H9 (cell line): ENCODE data around the gene AHI1. TPM values are rescaled to one million over a fixed set of nuclear protein-coding genes. Genes with fewer than 3 reads are reported as not detected.

Experiments
- DNase-seq: peaks from one replicate; pipeline ENCODE4 v3.0.0-alpha.2; 2017
- H2AFZ ChIP-seq: one replicate; pipeline ENCODE4 v1.6.1; 2013; ENCODE audit warnings: mild to moderate bottlenecking, low read length, control low read depth, moderate library complexity
- H2AK5ac ChIP-seq: 2 replicates; pipeline ENCODE4 v1.6.1; 2013; ENCODE audit warnings: low read length, control low read depth, mixed read lengths; ENCODE audit not compliant: insufficient read length
- H2BK120ac ChIP-seq: one replicate; pipeline ENCODE4 v1.6.1; 2013; ENCODE audit warnings: low read depth, mild to moderate bottlenecking, low read length, control low read depth, inconsistent platforms; ENCODE audit not compliant: poor library complexity, severe bottlenecking
- H2BK12ac ChIP-seq: 2 replicates; pipeline ENCODE4 v1.6.1; 2013; ENCODE audit warnings: low read length, control low read depth, mixed read lengths, low read depth; ENCODE audit not compliant: insufficient read length
- H2BK15ac ChIP-seq: 2 replicates; pipeline ENCODE4 v1.6.1; 2013; ENCODE audit warnings: low read depth, low read length, control low read depth
- H2BK20ac ChIP-seq: one replicate; pipeline ENCODE4 v1.6.1; 2013; ENCODE audit warnings: low read depth, mild to moderate bottlenecking, low read length, control low read depth, inconsistent platforms; ENCODE audit not compliant: poor library complexity, severe bottlenecking
- H2BK5ac ChIP-seq: 2 replicates; pipeline ENCODE4 v1.6.1; 2013; ENCODE audit warnings: low read length, control low read depth, mixed read lengths; ENCODE audit not compliant: insufficient read length
- H3K14ac ChIP-seq: 2 replicates; pipeline ENCODE4 v1.6.1; 2013; ENCODE audit warnings: low read length, control low read depth; ENCODE audit not compliant: insufficient read depth
- H3K18ac ChIP-seq: 2 replicates; pipeline ENCODE4 v1.6.1; 2013; ENCODE audit warnings: low read depth, mild to moderate bottlenecking, mixed read lengths, low read length, control low read depth; ENCODE audit not compliant: insufficient read length
- H3K23ac ChIP-seq: 2 replicates; pipeline ENCODE4 v1.6.1; 2013; ENCODE audit warnings: low read length, control low read depth, mixed read lengths, low read depth; ENCODE audit not compliant: insufficient read length
- H3K23me2 ChIP-seq: 2 replicates; pipeline ENCODE4 v1.6.1; 2013; ENCODE audit warnings: low read depth, mild to moderate bottlenecking, mixed read lengths, low read length, control low read depth; ENCODE audit not compliant: insufficient read length, poor library complexity, severe bottlenecking
- H3K27ac ChIP-seq: 2 replicates; pipeline ENCODE4 v1.5.1; 2013; ENCODE audit warnings: low read length, control low read depth, mixed read lengths, low read depth; ENCODE audit not compliant: insufficient read length
- H3K27me3 ChIP-seq: 2 replicates; pipeline ENCODE4 v1.6.1; 2013; ENCODE audit warnings: low read length, control low read depth, inconsistent platforms; ENCODE audit not compliant: insufficient read depth
- H3K4ac ChIP-seq: 2 replicates; pipeline ENCODE4 v1.6.1; 2013; ENCODE audit warnings: low read depth, mild to moderate bottlenecking, control low read depth, inconsistent platforms, low read length, moderate library complexity
- H3K4me1 ChIP-seq: 2 replicates; pipeline ENCODE4 v1.6.1; 2013; ENCODE audit warnings: low read length, control low read depth, inconsistent platforms; ENCODE audit not compliant: insufficient read depth
- H3K4me2 ChIP-seq: 2 replicates; pipeline ENCODE4 v1.6.1; 2013; ENCODE audit warnings: low read length, control low read depth, mixed read lengths; ENCODE audit not compliant: insufficient read length, insufficient read depth
- H3K56ac ChIP-seq: 2 replicates; pipeline ENCODE4 v1.6.1; 2013; ENCODE audit warnings: low read depth, mild to moderate bottlenecking, mixed read lengths, low read length, control low read depth; ENCODE audit not compliant: insufficient read length
- H3K79me1 ChIP-seq: 2 replicates; pipeline ENCODE4 v1.6.1; 2013; ENCODE audit warnings: low read depth, mild to moderate bottlenecking, moderate library complexity, low read length, control low read depth, inconsistent platforms; ENCODE audit not compliant: insufficient read depth, poor library complexity, severe bottlenecking
- H3K79me2 ChIP-seq: 2 replicates; pipeline ENCODE4 v1.6.1; 2013; ENCODE audit warnings: low read length, control low read depth, inconsistent platforms; ENCODE audit not compliant: insufficient read depth
- H3K9ac ChIP-seq: 2 replicates; pipeline ENCODE4 v1.6.1; 2013; ENCODE audit warnings: low read length, control low read depth, mixed read lengths; ENCODE audit not compliant: insufficient read length; ENCODE audit errors: extremely low read depth
- H3K9me3 ChIP-seq: one replicate; pipeline ENCODE4 v1.6.1; 2013; ENCODE audit warnings: low read depth, low read length, inconsistent platforms; ENCODE audit not compliant: control insufficient read depth
- H3T11ph ChIP-seq: one replicate; pipeline ENCODE4 v1.6.1; 2013; ENCODE audit warnings: mild to moderate bottlenecking, low read length, control low read depth, inconsistent platforms
- H4K20me1 ChIP-seq: one replicate; pipeline ENCODE4 v1.6.1; 2013; ENCODE audit not compliant: control insufficient read depth, insufficient read length, insufficient read depth
- H4K5ac ChIP-seq: 2 replicates; pipeline ENCODE4 v1.6.1; 2013; ENCODE audit warnings: low read depth, mild to moderate bottlenecking, mixed read lengths, low read length, control low read depth; ENCODE audit not compliant: insufficient read length
- H4K8ac ChIP-seq: replicated peaks from 2 replicates; pipeline ENCODE4 v1.6.1; 2013; ENCODE audit warnings: low read length, control low read depth, mixed read lengths, low read depth; ENCODE audit not compliant: insufficient read length
- H4K91ac ChIP-seq: 2 replicates; pipeline ENCODE4 v1.6.1; 2013; ENCODE audit warnings: low read depth, mild to moderate bottlenecking, moderate library complexity, mixed read lengths, low read length, control low read depth; ENCODE audit not compliant: insufficient read length
- H3K27ac Mint-ChIP-seq, 3 experiments: 2 replicates in 2 of 3; 3 replicates in 1 of 3; pipeline ENCODE4 v1.8.0; 2020 to 2021; ENCODE audit warnings: mixed read lengths in 3 of 3, mild to moderate bottlenecking in 1 of 3, moderate library complexity in 1 of 3
- H3K27me3 Mint-ChIP-seq: 2 replicates; pipeline ENCODE4 v1.8.0; 2021; ENCODE audit warnings: low read depth, mild to moderate bottlenecking, moderate library complexity, mixed read lengths
- H3K36me3 Mint-ChIP-seq, 3 experiments: 2 replicates in 2 of 3; 3 replicates in 1 of 3; pipeline ENCODE4 v1.8.0; 2020 to 2021; ENCODE audit warnings: low read depth in 3 of 3, mixed read lengths in 3 of 3; ENCODE audit not compliant: insufficient read depth in 1 of 3
- H3K4me1 Mint-ChIP-seq, 2 experiments: 2 replicates each; pipeline ENCODE4 v1.8.0; 2020; ENCODE audit warnings: mixed read lengths in 2 of 2
- H3K4me3 Mint-ChIP-seq, 2 experiments: 2 replicates in 1 of 2; 3 replicates in 1 of 2; pipeline ENCODE4 v1.8.0; 2020 to 2021; ENCODE audit warnings: mild to moderate bottlenecking in 2 of 2, mixed read lengths in 2 of 2, moderate library complexity in 1 of 2
- H3K9me3 Mint-ChIP-seq, 2 experiments: 2 replicates in 1 of 2; 3 replicates in 1 of 2; pipeline ENCODE4 v1.8.0; 2020; ENCODE audit warnings: mild to moderate bottlenecking in 2 of 2, mixed read lengths in 2 of 2, moderate library complexity in 1 of 2
- WGBS: extraction: QIAGEN DNeasy Blood & Tissue Kit; methylation state at CpG from one replicate; pipeline ENCODE4 v1.1.7; 2013; ENCODE audit warnings: missing lambda C conversion rate, low lambda C conversion rate, mixed read lengths; ENCODE audit not compliant: insufficient read length; ENCODE audit errors: extremely low coverage; 5-methylcytosine and 5-hydroxymethylcytosine counted together
- microRNA-seq: library from miRNA; unstranded; fragments of <30 nt; microRNA quantifications from one replicate; pipeline ENCODE4, GENCODE V29; 2020; ENCODE audit warnings: borderline microRNAs expressed
- total RNA-seq: library from RNA; stranded (reverse); gene quantifications from 2 replicates; pipeline ENCODE4 v1.2.1, GENCODE V29; 2021
- TF ChIP-seq, protein P1 (sequence below): fragments of 200-600 bp; sonication (generic); conservative IDR thresholded peaks from 3 replicates; pipeline ENCODE4 v1.8.0; 2021; ENCODE audit warnings: antibody characterized with exemption, mild to moderate bottlenecking

Gene AHI1
- total RNA-seq, 1 experiment from 2014 or later: 9.9 TPM

- Mint-ChIP-seq H3K27me3 (no peaks in the 10 kb centered on the region), H3K4me3 (no peak overlapping the region), H3K9me3 (peaks cover 0 to 3% of the 10 kb centered on the region in 2 experiments; a peak in 1 of 5 replicates), H3K4me1 (peaks cover 8 to 13% of the 10 kb centered on the region in 2 experiments), H3K27ac (no peak overlapping the region), H3K36me3 (no peaks in the 10 kb centered on the region)
- H4K8ac ChIP-seq: no peak overlapping the region
- H2BK5ac ChIP-seq: no peak overlapping the region
- no peaks in the 10 kb centered on the region for H3K79me2 ChIP-seq
- H2BK120ac ChIP-seq: no peak overlapping the region
- H3K23ac ChIP-seq: no peak overlapping the region
- no peaks in the 10 kb centered on the region for H3K4me1 ChIP-seq
- no peak overlapping the region for H2BK20ac ChIP-seq
- H3K9me3 ChIP-seq: no peaks in the 10 kb centered on the region
- H2BK15ac ChIP-seq: no peak overlapping the region
- no peak overlapping the region for H3K27ac ChIP-seq
- H4K5ac ChIP-seq: no peak overlapping the region
- H3K4me2 ChIP-seq: no peak overlapping the region
- DNase-seq: no peak
- no peak overlapping the region for H2AK5ac ChIP-seq
- H3K27me3 ChIP-seq: no peaks in the 10 kb centered on the region
- H3K79me1 ChIP-seq: no peaks in the 10 kb centered on the region
- no peak overlapping the region for H2BK12ac ChIP-seq
- H3K14ac ChIP-seq: no peak overlapping the region
- H3T11ph ChIP-seq: no peak overlapping the region
- no peak overlapping the region for H2AFZ ChIP-seq
- TF ChIP-seq, protein P1, sequence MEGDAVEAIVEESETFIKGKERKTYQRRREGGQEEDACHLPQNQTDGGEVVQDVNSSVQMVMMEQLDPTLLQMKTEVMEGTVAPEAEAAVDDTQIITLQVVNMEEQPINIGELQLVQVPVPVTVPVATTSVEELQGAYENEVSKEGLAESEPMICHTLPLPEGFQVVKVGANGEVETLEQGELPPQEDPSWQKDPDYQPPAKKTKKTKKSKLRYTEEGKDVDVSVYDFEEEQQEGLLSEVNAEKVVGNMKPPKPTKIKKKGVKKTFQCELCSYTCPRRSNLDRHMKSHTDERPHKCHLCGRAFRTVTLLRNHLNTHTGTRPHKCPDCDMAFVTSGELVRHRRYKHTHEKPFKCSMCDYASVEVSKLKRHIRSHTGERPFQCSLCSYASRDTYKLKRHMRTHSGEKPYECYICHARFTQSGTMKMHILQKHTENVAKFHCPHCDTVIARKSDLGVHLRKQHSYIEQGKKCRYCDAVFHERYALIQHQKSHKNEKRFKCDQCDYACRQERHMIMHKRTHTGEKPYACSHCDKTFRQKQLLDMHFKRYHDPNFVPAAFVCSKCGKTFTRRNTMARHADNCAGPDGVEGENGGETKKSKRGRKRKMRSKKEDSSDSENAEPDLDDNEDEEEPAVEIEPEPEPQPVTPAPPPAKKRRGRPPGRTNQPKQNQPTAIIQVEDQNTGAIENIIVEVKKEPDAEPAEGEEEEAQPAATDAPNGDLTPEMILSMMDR: no peak
- no peak overlapping the region for H3K9ac ChIP-seq
- no peak overlapping the region for H3K56ac ChIP-seq
- H4K91ac ChIP-seq: no peak overlapping the region
- H3K23me2 ChIP-seq: no peaks in the 10 kb centered on the region
- no peaks in the 10 kb centered on the region for H4K20me1 ChIP-seq
- no peak overlapping the region for H3K4ac ChIP-seq
- no CpG with 5 or more reads among the region's 5 CpGs for WGBS
- no peak overlapping the region for H3K18ac ChIP-seq
Observed at GRCh38 chr6:135233686-135234491, 263.7 kb downstream of the AHI1 start.

Small RNA genes within 50 kb of the gene (microRNA-seq; reads per million reads assigned to microRNA genes)
- not detected for gene MIR548A2
